Uterus (tissue), 2 donors: ENCODE measurements around the gene CD300E.

Source experiments
- CTCF ChIP-seq, 4 experiments: fragments of 200-600 bp in 2 of 4; fragments of 450-650 bp in 2 of 4; sonication (generic) in 2 of 4; IDR thresholded peaks; one replicate each; pipeline ENCODE4 v1.5.1; 2016 to 2019; ENCODE audit warnings: antibody characterized with exemption in 4 of 4, mild to moderate bottlenecking in 2 of 4, moderate library complexity in 1 of 4
- POLR2A ChIP-seq, 2 donors: fragments of 450-650 bp; IDR thresholded peaks; one replicate each; pipeline ENCODE4 v1.6.1; 2016; ENCODE audit warnings: antibody characterized with exemption in 2 of 2, mild to moderate bottlenecking in 1 of 2, moderate library complexity in 1 of 2

GRCh38 chr17:74619077-74619673 lies 4.4 kb downstream of the CD300E start:
- TF ChIP-seq CTCF (IDR thresholded peaks at IDR 0.05) (no peak), POLR2A (IDR thresholded peaks at IDR 0.05) (no peak)
